ENCODE results near the gene PTPRJ.

DNA sequence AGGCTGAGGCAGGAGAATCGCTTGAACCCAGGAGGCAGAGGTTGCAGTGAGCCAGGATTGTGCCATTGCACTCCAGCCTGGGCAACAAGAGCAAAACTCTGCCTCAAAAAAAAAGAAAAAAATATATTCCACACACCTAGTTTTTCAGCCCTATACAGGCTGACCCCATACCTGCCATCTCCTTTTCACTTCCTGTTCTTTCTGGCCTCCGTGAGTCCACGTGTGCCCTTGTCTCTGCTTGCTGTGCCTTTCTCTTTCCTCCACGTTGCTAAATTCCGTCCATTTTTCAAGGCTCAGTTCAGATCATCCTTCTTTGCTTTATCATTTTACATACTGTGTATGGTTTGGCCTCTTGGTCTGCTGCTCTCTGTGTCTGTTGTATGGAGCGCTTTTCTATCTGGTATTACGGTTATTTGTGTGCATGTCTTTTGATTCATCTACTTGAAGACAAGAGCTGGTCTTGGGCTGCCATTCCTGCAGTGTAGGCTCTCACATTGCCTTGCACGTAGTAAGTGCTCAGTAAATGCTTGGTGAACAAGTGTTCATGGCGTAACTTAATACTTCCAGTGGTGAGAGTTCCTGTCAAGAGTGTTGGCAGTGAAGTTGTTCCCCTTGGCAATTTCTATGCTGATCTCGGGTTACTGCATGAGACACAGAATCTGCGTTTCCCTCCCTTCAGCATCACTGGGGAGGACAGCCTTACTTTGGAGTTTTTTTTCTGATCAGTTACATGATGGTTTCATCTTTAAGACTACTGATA, 57.5 kb downstream of the PTPRJ start:
- TF ChIP-seq BHLHE40 (IDR thresholded peaks at IDR 0.05; ENCODE audit: borderline replicate concordance) (no peak), SP1 (IDR thresholded peaks at IDR 0.05) (no peak), NFRKB (IDR thresholded peaks at IDR 0.05) (no peak), FOXK2 (IDR thresholded peaks at IDR 0.05) (no peak), FOXA1 (IDR thresholded peaks at IDR 0.05) (no peak), SUZ12 (IDR thresholded peaks at IDR 0.05) (no peak), CTBP1 (IDR thresholded peaks at IDR 0.05; ENCODE audit: borderline replicate concordance) (no peak), ZNF384 (IDR thresholded peaks at IDR 0.05) (no peak), FOXM1 (IDR thresholded peaks at IDR 0.05; ENCODE audit: borderline replicate concordance) (no peak), ARNT (IDR thresholded peaks at IDR 0.05) (no peak), ELF4 (IDR thresholded peaks at IDR 0.05) (no peak), TARDBP (IDR thresholded peaks at IDR 0.05) (no peak)
- TF ChIP-seq, protein P1, sequence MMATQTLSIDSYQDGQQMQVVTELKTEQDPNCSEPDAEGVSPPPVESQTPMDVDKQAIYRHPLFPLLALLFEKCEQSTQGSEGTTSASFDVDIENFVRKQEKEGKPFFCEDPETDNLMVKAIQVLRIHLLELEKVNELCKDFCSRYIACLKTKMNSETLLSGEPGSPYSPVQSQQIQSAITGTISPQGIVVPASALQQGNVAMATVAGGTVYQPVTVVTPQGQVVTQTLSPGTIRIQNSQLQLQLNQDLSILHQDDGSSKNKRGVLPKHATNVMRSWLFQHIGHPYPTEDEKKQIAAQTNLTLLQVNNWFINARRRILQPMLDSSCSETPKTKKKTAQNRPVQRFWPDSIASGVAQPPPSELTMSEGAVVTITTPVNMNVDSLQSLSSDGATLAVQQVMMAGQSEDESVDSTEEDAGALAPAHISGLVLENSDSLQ (IDR thresholded peaks at IDR 0.05), result no peak

Measured in HEK293T (cell line).